ENCODE results near the gene TLE2. TPM values are rescaled to one million over a fixed set of nuclear protein-coding genes. Genes with fewer than 3 reads are reported as not detected.

TLE2 gene
- total RNA-seq, 4 donors from 2014 or later, result 4.6 to 45.2 (median 29.2) TPM

GRCh38 chr19:2974342-2975041 is 54.6 kb downstream of the TLE2 start:
- Histone ChIP-seq H3K36me3 (no peaks in the 10 kb centered on the region), H3K4me1 (peaks cover 0 to 43% (median 12%) of the 10 kb centered on the region in 4 donors), H3K27me3 (no peaks in the 10 kb centered on the region), H3K27ac (peak overlapping the region in 2 of 4 donors; percentile 5 to 78), H3K4me3 (no peak overlapping the region), H3K9me3 (no peaks in the 10 kb centered on the region)
- peak in 1 of 3 donors; percentile 52 for DNase-seq
- TF ChIP-seq CTCF (IDR thresholded peaks at IDR 0.05) (no peak), POLR2A (IDR thresholded peaks at IDR 0.05) (no peak)

- no peaks in the 10 kb centered on the region for H3K36me3 ChIP-seq
- DNase-seq, result no peak
- H3K9me3 ChIP-seq, result no peaks in the 10 kb centered on the region
- no peaks in the 10 kb centered on the region for H3K27me3 ChIP-seq
- H3K4me1 ChIP-seq, result peaks cover 0 to 51% (median 14%) of the 10 kb centered on the region in 4 donors
- H3K4me3 ChIP-seq, result no peak overlapping the region
- peak overlapping the region in 3 of 4 donors; percentile 17 to 78 (median 47) for H3K27ac ChIP-seq
- TF ChIP-seq CTCF (IDR thresholded peaks at IDR 0.05) (no peak), POLR2A (IDR thresholded peaks at IDR 0.05) (no peak)
These were observed 55.9 kb downstream of the TLE2 start for GRCh38 chr19:2973229-2973628.

GRCh38 chr19:2970201-2970835 is 58.8 kb downstream of the TLE2 start:
- H3K4me3 ChIP-seq, result no peak overlapping the region
- no peaks in the 10 kb centered on the region for H3K27me3 ChIP-seq
- peak overlapping the region in 2 of 4 donors; percentile 6 to 78 for H3K27ac ChIP-seq
- TF ChIP-seq POLR2A (IDR thresholded peaks at IDR 0.05), result no peak
- TF ChIP-seq CTCF (IDR thresholded peaks at IDR 0.05), result no peak
- no peaks in the 10 kb centered on the region for H3K36me3 ChIP-seq
- no peak for DNase-seq
- peaks cover 0 to 25% (median 2%) of the 10 kb centered on the region in 4 donors for H3K4me1 ChIP-seq
- no peaks in the 10 kb centered on the region for H3K9me3 ChIP-seq

GRCh38 chr19:2969104-2969504 is 60.0 kb downstream of the TLE2 start:
- TF ChIP-seq CTCF (IDR thresholded peaks at IDR 0.05) (no peak), POLR2A (IDR thresholded peaks at IDR 0.05) (no peak)
- Histone ChIP-seq H3K27ac (peak overlapping the region; percentile 17 to 78 (median 62)), H3K4me3 (no peak overlapping the region)

GRCh38 chr19:2967972-2968371 is 61.1 kb downstream of the TLE2 start:
- Histone ChIP-seq H3K4me3 (no peak overlapping the region), H3K27ac (no peak overlapping the region), H3K27me3 (no peaks in the 10 kb centered on the region), H3K36me3 (no peaks in the 10 kb centered on the region), H3K4me1 (peaks cover 0 to 9% (median 2%) of the 10 kb centered on the region in 4 donors), H3K9me3 (no peaks in the 10 kb centered on the region)
- DNase-seq, result no peak
- TF ChIP-seq CTCF (IDR thresholded peaks at IDR 0.05), result no peak
- TF ChIP-seq POLR2A (IDR thresholded peaks at IDR 0.05), result no peak

More at GRCh38 chr19:2969104-2969504, 60.0 kb downstream of the TLE2 start:
- H3K9me3 ChIP-seq, result no peaks in the 10 kb centered on the region
- H3K27me3 ChIP-seq, result no peaks in the 10 kb centered on the region
- no peak for DNase-seq
- no peaks in the 10 kb centered on the region for H3K36me3 ChIP-seq
- peaks cover 0 to 13% (median 2%) of the 10 kb centered on the region in 4 donors for H3K4me1 ChIP-seq
